DND-41 (cell line): ENCODE results near the gene IGSF21.

Experiments
- ATAC-seq: fragments of 200-7000 bp; cut with Tn5 transposase; 3 replicates; pipeline ENCODE4 v1.9.1; 2021; ENCODE audit warnings: low read depth; ENCODE audit not compliant: insufficient read depth
- DNase-seq: peaks from one replicate; pipeline ENCODE4 v3.0.0-alpha.2; 2020
- H2AFZ ChIP-seq: 2 replicates; pipeline ENCODE4 v1.6.0; 2012; ENCODE audit warnings: low read depth, low read length
- H3K27ac ChIP-seq: 2 replicates; pipeline ENCODE4 v1.5.1; 2012; ENCODE audit warnings: low read length, inconsistent platforms
- H3K27me3 ChIP-seq: fragments of 200-600 bp; sonication (generic); 2 replicates; pipeline ENCODE4 v1.6.0; 2012; ENCODE audit warnings: low read length, mild to moderate bottlenecking, inconsistent platforms; ENCODE audit not compliant: insufficient read depth, poor library complexity
- H3K36me3 ChIP-seq: 2 replicates; pipeline ENCODE4 v1.5.1; 2012; ENCODE audit warnings: low read length, inconsistent platforms; ENCODE audit not compliant: insufficient read depth
- H3K4me1 ChIP-seq: 2 replicates; pipeline ENCODE4 v1.5.1; 2012; ENCODE audit warnings: mild to moderate bottlenecking, low read length; ENCODE audit not compliant: insufficient read depth
- H3K4me2 ChIP-seq: 2 replicates; pipeline ENCODE4 v1.6.0; 2012; ENCODE audit warnings: mild to moderate bottlenecking, moderate library complexity, low read length, inconsistent platforms; ENCODE audit not compliant: insufficient read depth
- H3K4me3 ChIP-seq, 2 experiments: fragments of 200-600 bp in 1 of 2; shearing (Covaris generic) in 1 of 2; 2 replicates each; pipeline ENCODE4 v1.5.1; 2012 to 2016; ENCODE audit warnings: inconsistent platforms in 2 of 2, low read length in 2 of 2, mild to moderate bottlenecking in 2 of 2, low read depth in 1 of 2, moderate library complexity in 1 of 2
- H3K79me2 ChIP-seq: 2 replicates; pipeline ENCODE4 v1.6.0; 2012; ENCODE audit warnings: low read length, inconsistent platforms; ENCODE audit not compliant: insufficient read depth
- H3K9ac ChIP-seq: 2 replicates; pipeline ENCODE4 v1.6.0; 2012; ENCODE audit warnings: low read depth, mild to moderate bottlenecking, inconsistent platforms, low read length, moderate library complexity
- H3K9me3 ChIP-seq: 2 replicates; pipeline ENCODE4 v1.5.1; 2012; ENCODE audit warnings: low read length, moderate library complexity, mild to moderate bottlenecking, inconsistent platforms; ENCODE audit not compliant: insufficient read depth, severe bottlenecking
- H4K20me1 ChIP-seq: 2 replicates; pipeline ENCODE4 v1.6.0; 2012; ENCODE audit warnings: low read length; ENCODE audit not compliant: insufficient read depth
- EZH2 ChIP-seq: IDR thresholded peaks from 3 replicates; pipeline ENCODE4 v1.6.1; 2012; ENCODE audit warnings: borderline replicate concordance, low read depth, mild to moderate bottlenecking, moderate library complexity, low read length, inconsistent platforms; ENCODE audit not compliant: severe bottlenecking
- TF ChIP-seq, protein P1 (sequence below): IDR thresholded peaks from 2 replicates; pipeline ENCODE4 v1.5.1; 2012; ENCODE audit warnings: borderline replicate concordance, low read length, moderate library complexity, mild to moderate bottlenecking; ENCODE audit not compliant: poor library complexity, severe bottlenecking; ENCODE audit errors: extremely low read depth

Gene IGSF21

GRCh38 chr1:18091660-18092446, 15.7 kb upstream of the IGSF21 start:
- Histone ChIP-seq H3K4me1 (no peaks in the 10 kb centered on the region), H3K36me3 (no peaks in the 10 kb centered on the region), H3K4me3 (no peak overlapping the region), H3K9ac (no peak overlapping the region), H3K27ac (no peak overlapping the region), H3K9me3 (no peaks in the 10 kb centered on the region), H3K27me3 (no peaks in the 10 kb centered on the region), H4K20me1 (no peaks in the 10 kb centered on the region), H3K79me2 (no peaks in the 10 kb centered on the region), H3K4me2 (no peak overlapping the region), H2AFZ (no peak overlapping the region)
- DNase-seq, result no peak
- TF ChIP-seq, protein P1, sequence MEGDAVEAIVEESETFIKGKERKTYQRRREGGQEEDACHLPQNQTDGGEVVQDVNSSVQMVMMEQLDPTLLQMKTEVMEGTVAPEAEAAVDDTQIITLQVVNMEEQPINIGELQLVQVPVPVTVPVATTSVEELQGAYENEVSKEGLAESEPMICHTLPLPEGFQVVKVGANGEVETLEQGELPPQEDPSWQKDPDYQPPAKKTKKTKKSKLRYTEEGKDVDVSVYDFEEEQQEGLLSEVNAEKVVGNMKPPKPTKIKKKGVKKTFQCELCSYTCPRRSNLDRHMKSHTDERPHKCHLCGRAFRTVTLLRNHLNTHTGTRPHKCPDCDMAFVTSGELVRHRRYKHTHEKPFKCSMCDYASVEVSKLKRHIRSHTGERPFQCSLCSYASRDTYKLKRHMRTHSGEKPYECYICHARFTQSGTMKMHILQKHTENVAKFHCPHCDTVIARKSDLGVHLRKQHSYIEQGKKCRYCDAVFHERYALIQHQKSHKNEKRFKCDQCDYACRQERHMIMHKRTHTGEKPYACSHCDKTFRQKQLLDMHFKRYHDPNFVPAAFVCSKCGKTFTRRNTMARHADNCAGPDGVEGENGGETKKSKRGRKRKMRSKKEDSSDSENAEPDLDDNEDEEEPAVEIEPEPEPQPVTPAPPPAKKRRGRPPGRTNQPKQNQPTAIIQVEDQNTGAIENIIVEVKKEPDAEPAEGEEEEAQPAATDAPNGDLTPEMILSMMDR, result no peak
- no peak for TF ChIP-seq EZH2
- ATAC-seq, result no peak

DNA sequence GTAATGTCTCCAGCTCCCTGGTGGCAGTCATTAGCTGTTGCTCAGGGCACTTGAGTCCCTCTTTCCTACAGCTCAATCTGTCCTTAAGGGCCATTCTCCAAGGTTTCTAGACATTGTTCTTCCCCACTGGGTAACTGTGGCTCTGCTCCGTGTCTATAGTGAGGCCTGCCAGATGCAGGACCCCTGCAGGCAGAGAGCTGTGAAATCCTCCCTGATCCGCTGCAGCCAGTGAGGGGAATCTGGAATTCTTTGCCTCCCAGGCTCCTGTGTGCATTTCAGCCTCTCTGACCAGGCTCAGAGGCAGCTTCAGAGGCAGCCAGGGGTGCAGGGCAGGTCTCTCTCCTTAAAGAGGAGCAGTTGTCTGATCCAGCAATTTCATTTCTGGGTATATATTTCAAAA, 14.4 kb upstream of the IGSF21 start:
- Histone ChIP-seq H3K4me1 (no peaks in the 10 kb centered on the region), H2AFZ (no peak overlapping the region), H3K4me2 (no peak overlapping the region), H4K20me1 (no peaks in the 10 kb centered on the region), H3K9ac (no peak overlapping the region), H3K79me2 (no peaks in the 10 kb centered on the region), H3K4me3 (no peak overlapping the region), H3K9me3 (no peaks in the 10 kb centered on the region), H3K27me3 (no peaks in the 10 kb centered on the region), H3K36me3 (no peaks in the 10 kb centered on the region), H3K27ac (no peak overlapping the region)
- ATAC-seq (no peak), DNase-seq (no peak)
- TF ChIP-seq EZH2, result no peak
- TF ChIP-seq, protein P1, result no peak

GRCh38 chr1:18093646-18094045, 14.0 kb upstream of the IGSF21 start:
- Histone ChIP-seq H3K79me2 (no peaks in the 10 kb centered on the region), H3K27me3 (no peaks in the 10 kb centered on the region), H4K20me1 (peaks cover 2% of the 10 kb centered on the region; the same call in 1 of the 2 replicates), H3K9me3 (no peaks in the 10 kb centered on the region), H3K4me2 (no peak overlapping the region), H3K4me3 (no peak overlapping the region), H3K4me1 (no peaks in the 10 kb centered on the region), H3K27ac (no peak overlapping the region), H2AFZ (no peak overlapping the region), H3K36me3 (no peaks in the 10 kb centered on the region), H3K9ac (no peak overlapping the region)
- TF ChIP-seq, protein P1, result no peak
- no peak for TF ChIP-seq EZH2
- ATAC-seq, result no peak
- DNase-seq, result no peak
